Prostate gland (tissue), 2 donors: ENCODE measurements around the gene FRMPD4.

Source experiments
- POLR2A ChIP-seq: fragments of 450-650 bp; IDR thresholded peaks from one replicate; pipeline ENCODE4 v1.6.1; 2016; ENCODE audit warnings: antibody characterized with exemption, mild to moderate bottlenecking
- POLR2AphosphoS5 ChIP-seq: sonication (generic); formaldehyde crosslinking; IDR thresholded peaks from one replicate; pipeline ENCODE4 v1.6.1; 2017; ENCODE audit warnings: antibody characterized with exemption
- TF ChIP-seq, protein P1 (sequence below), 4 experiments: fragments of 200-600 bp in 2 of 4; fragments of 450-650 bp in 2 of 4; sonication (generic) in 2 of 4; IDR thresholded peaks; 1 replicate in 3 of 4; 2 replicates in 1 of 4; pipeline ENCODE4 v1.5.1; 2016 to 2019; ENCODE audit warnings: antibody characterized with exemption in 4 of 4, mild to moderate bottlenecking in 2 of 4, moderate library complexity in 2 of 4

DNA sequence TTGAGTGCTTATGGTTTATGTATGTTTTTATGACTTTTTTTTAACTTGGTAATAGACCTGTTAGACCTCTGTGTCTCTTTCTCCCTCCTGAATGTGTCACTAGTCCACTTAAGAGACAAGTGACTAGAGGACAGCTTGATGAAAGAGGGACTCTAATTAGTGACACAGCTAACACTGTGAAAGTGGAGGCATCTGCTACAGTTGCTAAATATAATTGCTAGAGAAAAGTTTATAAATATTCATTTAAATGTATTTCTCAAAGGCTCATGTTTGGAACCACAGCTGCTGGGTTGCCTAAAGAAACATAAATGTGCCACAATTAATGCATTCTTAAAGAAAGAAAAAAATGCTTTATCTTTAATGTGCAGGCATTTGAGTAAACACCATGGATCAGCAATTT is 176.4 kb downstream of the FRMPD4 start:
- TF ChIP-seq, protein P1, sequence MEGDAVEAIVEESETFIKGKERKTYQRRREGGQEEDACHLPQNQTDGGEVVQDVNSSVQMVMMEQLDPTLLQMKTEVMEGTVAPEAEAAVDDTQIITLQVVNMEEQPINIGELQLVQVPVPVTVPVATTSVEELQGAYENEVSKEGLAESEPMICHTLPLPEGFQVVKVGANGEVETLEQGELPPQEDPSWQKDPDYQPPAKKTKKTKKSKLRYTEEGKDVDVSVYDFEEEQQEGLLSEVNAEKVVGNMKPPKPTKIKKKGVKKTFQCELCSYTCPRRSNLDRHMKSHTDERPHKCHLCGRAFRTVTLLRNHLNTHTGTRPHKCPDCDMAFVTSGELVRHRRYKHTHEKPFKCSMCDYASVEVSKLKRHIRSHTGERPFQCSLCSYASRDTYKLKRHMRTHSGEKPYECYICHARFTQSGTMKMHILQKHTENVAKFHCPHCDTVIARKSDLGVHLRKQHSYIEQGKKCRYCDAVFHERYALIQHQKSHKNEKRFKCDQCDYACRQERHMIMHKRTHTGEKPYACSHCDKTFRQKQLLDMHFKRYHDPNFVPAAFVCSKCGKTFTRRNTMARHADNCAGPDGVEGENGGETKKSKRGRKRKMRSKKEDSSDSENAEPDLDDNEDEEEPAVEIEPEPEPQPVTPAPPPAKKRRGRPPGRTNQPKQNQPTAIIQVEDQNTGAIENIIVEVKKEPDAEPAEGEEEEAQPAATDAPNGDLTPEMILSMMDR (IDR thresholded peaks at IDR 0.05): no peak
- TF ChIP-seq POLR2A (no peak), POLR2AphosphoS5 (no peak)
